Stimulated activated CD8-positive, alpha-beta memory T cell treated with anti-CD3 and anti-CD28 coated beads, Interleukin-4, amount 100 ng/mL, for 4 hours (primary cell): Measurements from ENCODE around the gene RNF152.
"Not testable (repeated sequence)": the region's sequence is repeated elsewhere in the genome, so short reads cannot be mapped to it uniquely, and the experiment has no call there.

Source experiments
- DNase-seq, 2 donors: peaks; one replicate each; pipeline ENCODE4 v3.0.0-alpha.2; 2020; ENCODE audit warnings: low read depth in 2 of 2, low spot score in 1 of 2

RNF152 gene

GRCh38 chr18:61822879-61823278, 69.9 kb downstream of the RNF152 start:
- no peak for DNase-seq

- no peak for DNase-seq
Observed at GRCh38 chr18:61821748-61822147, 71.1 kb downstream of the RNF152 start.

GRCh38 chr18:61820882-61821281, 71.9 kb downstream of the RNF152 start:
- no peak for DNase-seq

GRCh38 chr18:61817086-61817485, 75.7 kb downstream of the RNF152 start:
- DNase-seq = no peak

- no peak for DNase-seq
Observed at GRCh38 chr18:61815885-61816470, 76.8 kb downstream of the RNF152 start.

- DNase-seq = no peak
Observed at GRCh38 chr18:61808286-61808685, 84.5 kb downstream of the RNF152 start.

- DNase-seq = no peak
Observed at GRCh38 chr18:61803393-61803792, 89.4 kb downstream of the RNF152 start.

- DNase-seq = no peak
Observed at GRCh38 chr18:61797696-61798590, 94.9 kb downstream of the RNF152 start.

- no peak for DNase-seq
Observed at GRCh38 chr18:61791031-61791430, 101.8 kb downstream of the RNF152 start.

GRCh38 chr18:61787011-61787670, 105.7 kb downstream of the RNF152 start:
- not testable (repeated sequence) for DNase-seq

- no peak for DNase-seq
Observed at GRCh38 chr18:61785588-61785987, 107.2 kb downstream of the RNF152 start.

GRCh38 chr18:61784834-61785233, 108.0 kb downstream of the RNF152 start:
- no peak for DNase-seq

GRCh38 chr18:61782545-61782944, 110.3 kb downstream of the RNF152 start:
- DNase-seq = no peak

GRCh38 chr18:61776201-61776600, 116.6 kb downstream of the RNF152 start:
- DNase-seq = not testable (repeated sequence)

- no peak for DNase-seq
Observed at GRCh38 chr18:61774846-61775245, 118.0 kb downstream of the RNF152 start.

- no peak for DNase-seq
Observed at GRCh38 chr18:61772293-61772848, 120.4 kb downstream of the RNF152 start.

GRCh38 chr18:61771861-61772260, 120.9 kb downstream of the RNF152 start:
- no peak for DNase-seq

GRCh38 chr18:61770279-61770678, 122.5 kb downstream of the RNF152 start:
- DNase-seq = no peak

GRCh38 chr18:61766266-61766884, 126.4 kb downstream of the RNF152 start:
- no peak for DNase-seq

GRCh38 chr18:61765097-61765496, 127.7 kb downstream of the RNF152 start:
- DNase-seq = no peak

GRCh38 chr18:61764381-61764780, 128.4 kb downstream of the RNF152 start:
- DNase-seq = no peak
